Stimulated activated CD4-positive, alpha-beta T cell treated with anti-CD3 and anti-CD28 coated beads, Interleukin-1b, Interleukin-23, amount 100 ng/mL, for 24 hours (primary cell): ENCODE data around the gene IFNG-AS1.
A peak's percentile ranks its signal among the peaks of the same experiment; 100 is the strongest.

Experiments
- DNase-seq, 4 experiments: peaks; one replicate each; pipeline ENCODE4 v3.0.0-alpha.2; 2020; ENCODE audit warnings: low read depth in 4 of 4, low spot score in 1 of 4

IFNG-AS1 gene

DNA sequence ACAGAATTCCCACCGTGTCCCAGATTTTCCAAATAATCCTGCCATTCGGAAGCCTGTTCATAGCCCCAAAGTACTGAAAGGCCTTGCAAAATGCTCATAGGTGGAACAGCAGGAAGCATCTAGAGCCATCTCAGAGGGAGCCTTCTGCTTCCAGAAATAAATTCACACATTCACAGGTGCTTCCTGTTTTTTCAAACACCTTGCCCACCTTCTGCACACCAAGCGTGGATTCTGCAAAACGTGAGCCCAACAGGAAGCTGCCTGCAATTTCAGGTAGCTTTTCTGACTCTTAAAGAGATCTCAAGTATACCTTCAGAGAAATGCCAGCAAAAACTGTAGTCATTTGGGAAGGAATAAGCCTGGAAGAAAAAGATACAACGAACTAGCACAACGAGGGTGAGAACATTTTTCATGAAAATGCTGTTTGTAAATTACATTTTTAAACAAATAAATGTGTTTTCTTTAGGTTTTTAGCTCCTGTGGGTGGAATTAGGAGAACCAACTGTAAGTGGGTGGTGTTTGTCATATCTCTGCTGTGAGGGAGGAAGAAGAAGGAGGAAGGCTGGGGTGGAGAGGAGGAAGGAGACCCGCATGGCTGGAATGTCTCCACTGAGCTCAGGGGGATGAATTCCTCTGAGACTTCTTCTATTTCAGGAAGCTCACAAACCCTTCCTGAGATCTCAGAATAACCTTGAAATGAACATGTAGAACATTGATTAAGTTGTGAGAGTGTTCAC is at the start of gene IFNG-AS1:
IFNG-AS1 (plus strand) TSS at position 264 of the 737 bp plus-strand sequence.
- no peak for DNase-seq

DNA sequence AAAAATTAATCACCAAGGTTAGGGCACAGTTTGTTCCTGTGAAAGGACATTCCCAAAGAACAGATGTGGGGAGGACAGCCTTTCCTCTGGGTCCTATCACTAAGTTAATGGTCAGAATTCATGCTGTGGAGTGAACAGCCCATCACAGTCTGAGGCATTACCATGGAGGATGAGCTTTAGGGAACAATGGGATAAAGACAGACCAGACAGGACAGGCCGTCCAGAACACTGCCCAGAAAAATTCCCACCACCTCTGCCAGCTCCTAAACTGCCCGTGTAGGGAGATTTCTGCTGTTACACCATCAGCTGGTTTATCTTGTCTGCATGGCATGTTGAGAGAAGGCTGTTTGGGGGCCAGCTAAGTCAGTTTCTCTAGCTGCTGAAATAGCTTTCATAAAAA is 49.6 kb upstream of the IFNG-AS1 start:
- no peak for DNase-seq

DNA sequence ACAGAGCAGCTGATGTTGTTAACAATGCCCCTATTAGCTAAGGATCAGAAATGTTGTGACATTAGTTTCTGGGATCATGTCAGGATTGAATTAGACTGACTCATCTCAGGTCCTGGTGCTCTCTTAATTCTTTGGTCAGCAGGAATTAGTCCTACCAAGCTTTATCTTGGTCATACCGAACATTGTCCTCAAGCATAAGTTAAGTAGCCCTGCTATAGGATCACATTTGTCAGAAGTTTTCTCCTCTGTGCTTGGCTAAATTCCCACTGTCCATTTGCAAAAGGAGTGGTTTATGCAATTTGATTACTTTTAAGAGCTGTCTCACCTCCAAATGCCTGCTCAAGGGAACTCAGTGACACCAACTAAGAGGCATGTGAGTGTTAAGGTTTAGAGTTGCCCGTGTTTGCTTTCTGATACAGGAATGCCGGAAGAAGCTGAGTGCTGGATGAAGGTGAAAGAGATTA is 48.4 kb upstream of the IFNG-AS1 start:
- DNase-seq, result no peak

DNA sequence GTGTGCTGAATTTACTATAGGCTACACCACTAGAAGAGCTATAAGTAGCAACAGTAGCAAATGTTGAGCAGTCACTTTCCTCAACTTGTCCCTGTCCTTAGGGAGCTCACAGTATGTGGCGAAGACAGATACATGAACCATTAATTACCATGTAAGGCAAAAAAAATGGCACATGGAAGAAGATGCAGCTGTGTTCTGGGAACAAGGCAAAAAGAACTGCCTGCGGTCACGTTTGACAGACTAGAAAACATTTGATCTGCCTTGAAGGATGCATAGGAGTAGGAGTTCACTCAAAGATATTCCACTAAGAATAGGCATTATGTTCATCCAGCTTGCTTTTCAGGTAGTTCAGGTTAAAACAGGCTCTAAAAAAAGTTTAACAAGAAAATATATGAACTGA is 46.5 kb upstream of the IFNG-AS1 start:
- no peak for DNase-seq

DNA sequence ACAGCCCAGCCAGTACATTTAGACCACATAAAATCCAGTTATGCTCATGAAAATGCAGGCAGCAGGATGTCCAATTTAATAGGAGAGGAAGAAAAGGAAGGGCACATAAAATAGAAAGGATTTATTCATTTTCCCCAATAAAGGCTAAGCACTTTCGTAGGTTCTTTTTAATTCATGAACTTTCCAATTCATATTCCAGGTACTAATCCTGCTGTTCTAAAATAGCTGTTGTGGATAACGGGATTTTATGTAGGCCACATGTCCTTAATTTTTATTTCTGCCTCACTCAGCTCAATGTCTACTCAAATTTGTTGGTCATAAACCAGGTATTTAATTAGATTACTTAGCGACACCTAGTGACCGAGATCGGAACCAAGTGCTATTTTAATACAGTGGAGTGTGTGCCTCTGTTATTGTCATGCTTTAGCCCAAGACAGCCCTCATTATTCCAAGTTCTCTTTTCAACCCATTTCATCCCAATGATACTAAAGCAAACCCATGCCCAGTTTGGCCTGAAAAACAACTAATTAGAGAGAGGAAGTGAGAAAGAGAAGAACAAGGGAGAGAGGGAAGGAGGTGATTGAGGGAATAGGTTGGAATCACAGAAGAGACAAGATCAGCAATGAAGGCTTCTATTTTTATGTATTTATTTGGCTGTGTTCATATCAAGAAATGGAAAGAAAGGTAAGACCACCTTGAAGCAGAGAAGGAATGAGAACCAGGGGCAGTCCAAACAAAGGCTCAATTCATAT is 45.9 kb upstream of the IFNG-AS1 start:
- DNase-seq, result peak; percentile 38 to 56 (median 46)

DNA sequence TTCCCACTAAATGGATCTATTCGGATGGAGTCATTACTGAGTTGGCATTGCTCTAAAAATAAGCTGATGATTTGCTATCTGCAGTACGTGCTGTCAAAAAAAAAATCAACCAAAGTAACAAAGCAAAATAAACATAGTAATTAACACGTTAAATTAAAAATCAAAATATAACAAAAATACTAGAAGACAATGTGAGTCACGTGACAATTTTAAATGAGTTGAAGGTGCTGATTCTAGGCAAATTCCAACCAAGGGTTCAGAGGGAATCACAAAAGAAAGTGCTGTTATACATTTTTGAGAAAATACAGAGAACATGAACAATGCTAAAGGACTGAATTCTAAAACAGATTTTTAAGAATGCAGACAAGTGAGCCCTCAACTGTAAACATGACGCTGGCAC is 45.2 kb upstream of the IFNG-AS1 start:
- DNase-seq, result no peak

DNA sequence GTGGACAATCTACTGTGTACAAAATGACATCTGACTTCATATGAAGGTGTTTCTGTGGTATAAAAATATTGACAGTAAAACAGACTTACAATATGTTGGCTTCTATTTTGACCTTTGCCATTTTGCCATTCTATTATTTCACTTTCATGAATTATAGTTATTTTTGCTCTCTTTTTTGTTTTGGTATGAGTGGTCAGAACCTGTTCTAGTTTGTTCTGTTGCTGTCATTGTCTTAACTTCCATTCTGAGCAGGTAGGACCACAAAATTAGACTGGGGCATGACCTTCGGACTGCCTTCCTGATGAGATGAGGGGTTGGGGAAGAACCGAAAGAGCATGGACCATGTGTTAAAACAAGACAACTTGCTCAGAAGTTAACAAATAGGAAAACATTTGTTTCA is 36.5 kb upstream of the IFNG-AS1 start:
- no peak for DNase-seq

DNA sequence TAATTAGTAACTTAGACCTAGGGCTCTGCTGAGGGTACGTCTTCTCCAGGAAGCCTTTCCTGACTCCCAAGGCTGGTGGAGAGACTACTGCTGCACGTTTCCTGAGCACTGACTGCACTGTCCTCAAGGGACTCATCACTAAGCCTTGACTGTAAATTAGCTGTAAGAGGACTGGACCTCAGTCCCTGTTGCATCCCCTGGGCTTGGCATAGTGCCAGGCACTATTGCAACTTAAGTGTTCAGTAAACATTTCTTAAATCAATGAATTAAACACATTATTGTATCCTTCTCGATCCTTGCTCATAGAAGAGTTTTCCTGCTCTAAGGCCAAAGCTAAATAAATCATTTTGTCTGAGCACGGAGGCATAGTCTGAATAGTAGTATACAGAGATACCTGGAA is 31.9 kb upstream of the IFNG-AS1 start:
- DNase-seq, result no peak

DNA sequence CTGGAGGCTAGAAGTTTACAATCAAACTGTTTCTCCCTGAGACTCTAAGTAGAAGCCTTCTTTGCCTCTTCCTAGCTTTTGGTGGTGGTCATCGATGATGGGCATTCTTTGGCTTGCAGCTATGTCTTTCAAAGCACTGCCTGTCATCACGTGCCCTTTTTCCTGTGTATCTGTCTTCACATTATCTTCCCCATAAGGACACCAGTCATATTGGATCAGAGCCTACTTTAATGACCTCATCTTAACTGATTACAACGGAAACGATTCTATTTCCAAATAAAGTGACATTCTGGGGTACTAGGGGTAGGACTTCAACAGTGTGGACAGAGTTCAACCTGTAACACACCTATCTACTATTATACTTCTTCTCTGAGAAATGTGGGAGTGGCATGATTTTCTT is 31.1 kb upstream of the IFNG-AS1 start:
- no peak for DNase-seq

DNA sequence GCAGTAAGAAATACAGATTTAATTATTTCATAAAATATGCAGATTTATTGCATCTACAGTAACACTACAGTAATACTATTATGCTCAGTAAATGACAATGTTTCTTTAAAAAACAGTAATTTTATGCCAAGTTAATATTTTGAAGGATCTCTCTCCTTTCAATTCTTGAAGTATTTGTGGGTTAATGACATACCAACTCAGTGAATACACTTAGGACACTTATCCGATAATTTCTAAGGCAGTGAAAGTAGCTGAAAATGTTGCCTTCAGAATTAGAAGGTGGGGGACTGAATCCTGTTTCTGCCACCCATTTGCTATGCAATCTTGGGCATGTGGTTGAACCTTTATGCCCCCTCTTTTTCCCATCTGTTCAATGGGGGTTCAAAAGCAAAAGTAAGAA is 24.8 kb upstream of the IFNG-AS1 start:
- DNase-seq, result no peak

DNA sequence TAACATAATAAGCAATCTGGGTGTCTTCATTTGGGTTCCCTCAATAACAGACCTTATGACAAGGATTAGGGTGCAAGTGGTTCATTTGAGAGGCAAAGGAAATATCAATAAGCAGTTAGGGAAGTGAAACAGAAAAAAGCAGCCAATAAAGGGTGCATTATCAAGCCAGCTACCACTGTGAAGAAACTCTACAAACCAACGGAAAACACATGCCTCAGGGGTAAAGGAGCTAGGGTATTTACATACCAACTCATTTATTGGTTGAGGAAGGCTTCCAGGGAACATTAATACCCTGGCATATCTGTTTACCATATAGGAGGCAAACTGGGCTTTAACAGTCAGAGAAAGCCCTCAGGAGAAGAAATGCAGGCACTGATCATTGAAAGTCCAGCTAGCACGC is 22.7 kb upstream of the IFNG-AS1 start:
- DNase-seq, result no peak

DNA sequence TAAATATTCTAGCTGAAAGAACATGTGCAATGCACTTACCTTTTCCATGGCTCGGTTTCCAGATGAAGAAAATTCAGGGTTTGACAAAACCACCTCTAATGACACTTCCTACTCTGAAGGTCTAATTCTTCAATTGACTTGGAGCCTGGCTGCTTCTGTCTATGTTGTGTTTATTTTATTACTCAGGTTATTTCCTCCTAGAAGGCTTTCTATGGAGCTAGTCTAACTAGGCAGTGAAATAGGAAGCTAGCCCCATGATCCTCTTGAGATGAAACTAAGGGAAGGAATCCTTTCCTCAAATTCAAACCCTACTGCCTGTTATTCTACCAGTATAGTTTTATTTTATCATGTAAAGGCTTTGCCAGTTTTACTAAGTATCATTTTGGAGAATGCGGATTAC is 20.9 kb upstream of the IFNG-AS1 start:
- DNase-seq, result no peak

DNA sequence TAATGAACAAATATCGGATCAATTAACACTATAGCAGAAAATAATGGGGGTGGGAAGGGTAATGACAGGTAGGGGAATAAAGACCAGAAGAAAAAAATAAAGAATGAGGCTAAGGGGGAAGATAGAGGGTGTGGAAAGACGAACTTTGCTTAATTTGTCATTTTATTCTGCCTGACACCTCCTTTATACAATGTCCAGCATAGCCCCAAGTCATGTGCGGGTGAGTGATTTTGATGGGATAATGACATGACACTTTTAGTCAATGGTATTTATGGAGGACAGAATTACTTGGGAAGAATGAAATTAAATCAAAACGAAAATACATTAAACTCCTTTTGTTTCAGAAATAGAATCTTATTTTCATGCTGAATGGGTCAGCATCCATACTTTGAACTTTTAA is 20.5 kb upstream of the IFNG-AS1 start:
- no peak for DNase-seq

DNA sequence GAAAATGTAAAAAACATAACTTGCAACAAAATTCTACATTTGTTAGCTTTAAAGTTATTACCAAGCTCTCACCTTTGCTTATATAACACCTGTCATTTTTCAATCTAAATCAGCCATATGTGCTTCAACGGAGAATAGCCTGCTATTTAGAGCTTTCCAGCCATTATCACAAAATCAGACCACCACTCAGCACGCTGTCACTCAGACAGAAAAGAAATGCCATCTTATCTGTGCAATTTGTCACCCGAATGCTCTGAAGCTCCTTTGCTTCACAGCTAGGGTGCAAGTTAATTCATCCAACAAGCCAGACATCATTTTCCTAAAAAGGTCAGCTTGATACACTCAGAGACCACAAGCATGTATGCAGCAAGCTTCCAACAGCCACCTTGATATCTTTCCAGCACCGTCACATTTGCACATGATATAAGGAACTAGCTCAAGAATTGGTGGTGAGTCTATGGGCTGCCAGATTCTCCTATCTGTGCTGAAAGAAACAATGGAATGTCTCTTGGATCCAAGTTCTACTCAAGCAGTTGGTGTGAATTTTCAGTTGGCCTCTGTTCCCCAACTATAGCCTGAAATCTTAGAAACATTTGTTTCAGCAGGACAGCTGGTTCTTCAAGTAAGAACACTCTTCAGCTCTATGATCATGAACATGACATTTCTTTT is 20.0 kb upstream of the IFNG-AS1 start:
- DNase-seq, result no peak

DNA sequence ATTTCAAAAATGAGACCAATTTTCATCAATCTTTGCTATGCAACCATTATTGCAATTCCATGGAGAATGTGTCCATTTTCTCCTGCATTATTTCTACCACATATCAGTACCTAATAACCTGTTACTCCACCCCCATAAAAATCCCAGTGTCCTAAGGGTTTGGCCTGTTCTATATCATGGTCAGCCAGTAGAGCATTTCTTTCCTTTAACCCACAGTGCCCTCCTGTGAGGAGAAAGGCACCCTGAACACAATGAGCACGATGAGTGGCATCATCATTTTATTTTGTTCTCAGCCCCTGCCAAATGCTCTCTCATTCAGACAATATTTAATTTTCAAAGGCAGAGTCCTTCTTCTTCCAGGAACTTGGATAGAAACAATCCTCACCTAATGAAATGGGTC is 11.6 kb upstream of the IFNG-AS1 start:
- no peak for DNase-seq

DNA sequence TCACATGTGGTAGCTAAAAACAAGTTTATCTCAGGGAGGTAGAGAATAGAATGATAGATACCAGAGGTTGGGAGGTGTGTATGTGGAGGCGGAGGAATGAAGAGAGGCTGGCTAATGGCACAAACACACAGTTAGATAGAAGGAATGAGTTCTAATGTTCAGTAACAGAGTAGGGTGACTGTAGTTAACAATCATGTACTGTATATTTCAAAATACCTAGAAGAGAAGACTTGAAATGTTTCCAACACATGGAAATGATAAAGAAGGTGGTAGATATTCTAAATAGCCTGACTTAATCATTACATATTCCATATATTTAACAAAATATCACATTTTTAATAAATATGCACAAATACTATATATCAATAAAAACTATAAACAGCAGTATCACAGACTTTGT is 8.9 kb upstream of the IFNG-AS1 start:
- DNase-seq, result no peak

DNA sequence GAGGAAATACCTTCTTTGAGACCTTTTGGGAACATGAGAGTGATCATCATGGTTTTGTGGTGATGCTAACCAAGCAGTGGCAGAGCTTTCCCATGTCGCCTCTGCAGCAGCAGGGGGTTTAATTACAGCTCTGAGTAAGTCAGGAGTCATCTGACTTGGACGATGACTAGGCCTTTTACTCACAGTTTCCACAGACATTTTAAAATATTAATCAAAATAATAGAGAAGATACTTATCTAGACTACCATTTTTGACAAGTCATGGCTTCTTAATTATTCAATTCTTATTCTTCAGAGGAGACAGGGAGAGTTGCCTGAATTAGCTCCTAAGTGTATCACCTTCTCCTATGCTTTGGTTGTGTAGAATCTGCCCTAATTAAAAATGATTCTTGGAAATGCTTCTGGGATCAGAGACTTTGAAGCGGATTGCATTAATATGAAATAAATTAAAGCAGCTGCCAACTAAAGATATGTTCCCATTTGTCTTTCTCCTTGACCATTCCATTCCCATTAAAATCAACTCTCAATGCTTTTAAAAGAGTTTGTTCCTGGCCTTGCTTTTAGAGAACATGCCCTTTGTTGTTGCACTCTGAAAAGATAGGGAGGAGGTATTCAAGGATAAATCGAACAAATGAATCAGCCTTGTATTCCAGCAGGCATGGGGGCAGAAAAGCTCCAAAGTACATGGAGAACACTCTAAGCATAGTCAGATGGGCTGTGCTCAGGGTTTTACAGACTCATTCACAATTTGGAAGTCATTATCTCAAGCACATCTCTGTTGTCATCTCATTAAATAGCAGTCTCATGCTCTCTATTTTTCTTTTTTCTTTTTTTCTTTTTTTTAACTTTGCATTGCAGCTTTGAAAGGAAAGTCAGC is 7.7 kb upstream of the IFNG-AS1 start:
- DNase-seq, result no peak

DNA sequence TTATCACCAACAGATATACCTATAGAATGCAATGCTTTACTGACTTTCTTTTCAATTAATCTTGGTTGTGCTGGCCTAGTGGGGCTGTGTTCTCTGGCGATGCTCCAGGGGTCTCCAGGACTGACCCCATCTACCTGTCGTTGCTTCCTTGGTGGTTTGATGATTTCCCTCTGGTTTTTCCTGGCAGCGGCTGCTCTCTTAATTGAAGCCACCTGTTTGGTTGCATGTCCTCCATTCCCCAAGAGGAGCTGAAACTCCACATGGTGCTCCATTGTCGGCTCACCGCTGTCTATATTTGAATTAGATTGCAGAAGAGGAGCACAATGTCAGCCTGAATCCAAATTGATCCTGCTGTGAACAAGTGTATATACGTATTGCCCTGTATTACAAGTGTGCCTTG is 7.1 kb upstream of the IFNG-AS1 start:
- no peak for DNase-seq

DNA sequence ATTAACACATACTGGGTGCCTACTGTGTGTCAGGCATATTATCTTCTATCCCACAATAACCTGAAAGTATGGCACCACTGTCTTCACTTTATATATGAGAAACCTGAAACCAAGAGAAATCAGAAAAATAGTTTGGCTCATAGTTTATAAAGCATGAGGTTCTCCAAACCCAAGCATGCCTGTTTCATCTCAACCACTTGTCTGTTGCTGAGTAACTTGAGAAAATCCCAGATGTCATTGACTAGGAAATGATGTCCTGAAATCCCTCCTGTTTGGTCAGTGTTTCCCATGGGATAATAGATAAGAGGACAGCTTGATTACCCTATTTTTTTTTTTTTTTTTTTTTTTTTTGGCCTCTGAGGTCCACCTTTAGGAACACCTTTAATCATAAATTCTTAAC is 2.6 kb upstream of the IFNG-AS1 start:
- no peak for DNase-seq

DNA sequence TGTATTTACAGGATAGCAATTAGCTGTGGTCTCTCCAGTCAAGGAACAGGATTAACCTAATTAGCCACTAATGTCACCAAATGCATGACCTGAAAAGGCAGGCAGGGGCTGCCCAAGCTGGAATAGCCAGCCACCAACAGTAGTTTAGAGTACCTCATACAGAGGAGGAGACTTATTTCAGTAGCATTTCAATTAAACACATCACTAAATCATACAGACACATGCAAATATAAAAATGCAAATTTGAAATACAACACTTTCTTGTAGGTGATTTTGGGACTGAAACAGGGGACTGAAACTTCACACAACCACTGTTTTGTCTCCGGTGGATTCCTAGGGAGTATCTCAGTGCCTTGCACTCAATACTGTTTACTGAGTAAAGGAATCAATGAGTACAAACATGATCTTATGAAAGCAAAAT is 636 bp upstream of the IFNG-AS1 start:
- no peak for DNase-seq

DNA sequence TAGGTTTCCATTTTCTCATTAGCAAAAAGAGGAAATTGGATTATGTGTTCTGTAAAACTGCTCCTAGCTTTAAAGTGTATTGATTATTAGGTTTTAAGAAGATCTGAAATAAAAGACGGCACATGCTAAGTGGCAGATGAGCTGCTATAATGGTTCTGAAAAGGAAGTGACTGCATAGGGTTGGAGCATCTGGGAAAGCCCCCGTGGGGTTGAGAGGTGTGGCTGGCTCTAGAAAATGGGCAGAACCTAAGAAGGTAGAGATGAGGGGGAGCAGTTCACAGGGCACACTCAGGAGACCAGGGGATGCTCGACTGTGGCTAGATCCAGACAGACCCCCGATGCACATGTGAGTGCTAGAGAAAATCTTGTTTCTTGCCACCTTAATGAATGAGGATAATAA is 1.9 kb downstream of the IFNG-AS1 start:
- DNase-seq, result peak in 3 of 4 experiments; percentile 4 to 11 (median 10)
